CD1c-positive myeloid dendritic cell (primary cell): Measurements from ENCODE around the gene MACROH2A2.
A peak's percentile ranks its signal among the peaks of the same experiment; 100 is the strongest.
"Not testable (repeated sequence)": the region's sequence is repeated elsewhere in the genome, so short reads cannot be mapped to it uniquely, and the experiment has no call there.

Source experiments
- DNase-seq: peaks from one replicate; pipeline ENCODE4 v3.0.0-alpha.2; 2016; ENCODE audit errors: extremely low spot score

The MACROH2A2 gene

GRCh38 chr10:70101068-70101562, 48.5 kb downstream of the MACROH2A2 start:
- DNase-seq: not testable (repeated sequence)

- no peak for DNase-seq
Measured at GRCh38 chr10:70101668-70102067, 49.0 kb downstream of the MACROH2A2 start.

DNA sequence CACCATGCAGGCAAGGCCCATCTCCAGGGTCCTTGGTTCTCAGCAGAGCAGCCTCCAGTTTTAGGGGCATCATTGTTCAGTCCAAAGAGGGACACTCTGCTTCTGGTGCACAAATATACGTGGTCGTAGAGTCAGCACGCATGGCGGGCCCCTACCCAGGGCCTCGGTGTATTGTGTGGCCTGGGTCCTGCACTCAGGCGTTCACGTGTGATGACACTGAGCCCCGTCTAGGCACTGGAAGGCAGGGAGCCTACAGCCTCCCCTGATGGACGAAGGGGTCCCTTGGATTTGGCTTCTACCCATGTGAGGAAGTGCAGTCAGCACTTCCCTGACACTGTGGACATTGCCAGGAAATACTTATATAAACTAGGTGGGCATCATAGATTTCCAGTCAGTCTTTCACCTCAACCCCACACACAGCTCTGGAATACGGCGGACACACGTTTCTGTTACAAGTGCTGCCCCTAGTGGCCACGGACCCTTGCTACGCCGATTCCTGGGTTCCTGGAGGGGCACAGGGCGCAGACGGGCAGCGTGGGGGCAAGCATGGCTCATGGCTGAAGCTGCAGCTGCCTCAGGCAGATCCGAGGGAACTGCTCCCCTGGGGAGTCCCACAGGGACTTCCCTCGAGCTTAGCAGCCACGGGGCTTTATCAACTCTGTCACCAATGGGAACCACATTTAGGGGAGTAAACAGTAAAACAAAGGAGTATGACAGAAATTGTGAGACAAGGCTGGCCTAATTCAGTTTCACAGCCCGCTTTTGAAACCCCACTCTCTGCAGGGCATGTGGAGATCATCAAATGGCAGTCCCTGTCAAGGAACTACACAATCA, 54.5 kb downstream of the MACROH2A2 start:
- no peak for DNase-seq

DNA sequence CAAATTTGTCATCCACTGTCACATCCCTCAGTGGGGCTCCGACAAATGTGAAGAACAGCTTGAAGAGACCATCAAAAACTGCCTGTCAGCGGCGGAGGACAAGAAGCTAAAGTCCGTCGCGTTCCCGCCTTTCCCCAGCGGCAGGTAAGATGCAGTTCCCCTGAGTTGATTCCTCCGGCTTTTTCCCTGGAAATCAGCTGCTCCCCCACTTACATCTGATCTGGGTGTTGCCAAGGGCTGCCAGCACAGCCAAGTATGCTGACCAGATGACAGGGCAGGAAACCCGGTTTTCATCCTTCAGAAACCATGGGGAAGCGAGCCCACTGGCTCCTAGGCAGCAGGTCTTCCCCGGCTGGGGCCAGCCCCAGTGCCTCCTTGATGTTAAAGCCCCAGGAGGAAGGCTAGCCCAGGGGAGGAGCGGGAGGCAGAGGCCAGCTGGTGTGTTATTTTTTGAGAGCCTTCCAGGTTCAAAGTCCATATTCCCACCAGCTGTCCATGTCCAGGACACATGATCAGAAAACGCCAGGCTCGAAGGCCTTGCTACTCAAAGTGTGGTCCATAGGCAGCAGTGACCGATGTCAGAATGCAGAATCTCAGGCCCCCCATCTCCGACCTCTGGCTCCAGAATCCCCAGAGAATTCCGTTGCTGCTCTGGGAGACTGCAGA, 56.6 kb downstream of the MACROH2A2 start:
- DNase-seq: no peak

DNA sequence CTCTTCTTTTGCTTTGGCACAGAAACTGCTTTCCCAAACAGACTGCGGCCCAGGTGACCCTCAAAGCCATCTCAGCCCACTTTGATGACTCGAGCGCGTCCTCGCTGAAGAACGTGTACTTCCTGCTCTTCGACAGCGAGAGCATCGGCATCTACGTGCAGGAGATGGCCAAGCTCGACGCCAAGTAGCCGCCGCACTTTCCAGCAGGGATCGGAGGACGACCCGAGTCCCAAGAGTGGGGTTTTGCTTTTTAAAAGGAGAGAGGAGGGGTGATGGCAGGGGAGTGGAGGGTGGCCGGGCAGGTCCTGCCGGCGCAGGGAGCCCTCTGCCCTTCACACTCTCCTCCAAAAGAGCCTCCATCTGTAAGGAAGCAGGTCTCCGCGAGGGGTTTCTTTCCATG, 58.9 kb downstream of the MACROH2A2 start:
- DNase-seq: no peak

GRCh38 chr10:70112071-70112470, 59.4 kb downstream of the MACROH2A2 start:
- DNase-seq: no peak

- DNase-seq: no peak
Measured at GRCh38 chr10:70114902-70115301, 62.3 kb downstream of the MACROH2A2 start.

DNA sequence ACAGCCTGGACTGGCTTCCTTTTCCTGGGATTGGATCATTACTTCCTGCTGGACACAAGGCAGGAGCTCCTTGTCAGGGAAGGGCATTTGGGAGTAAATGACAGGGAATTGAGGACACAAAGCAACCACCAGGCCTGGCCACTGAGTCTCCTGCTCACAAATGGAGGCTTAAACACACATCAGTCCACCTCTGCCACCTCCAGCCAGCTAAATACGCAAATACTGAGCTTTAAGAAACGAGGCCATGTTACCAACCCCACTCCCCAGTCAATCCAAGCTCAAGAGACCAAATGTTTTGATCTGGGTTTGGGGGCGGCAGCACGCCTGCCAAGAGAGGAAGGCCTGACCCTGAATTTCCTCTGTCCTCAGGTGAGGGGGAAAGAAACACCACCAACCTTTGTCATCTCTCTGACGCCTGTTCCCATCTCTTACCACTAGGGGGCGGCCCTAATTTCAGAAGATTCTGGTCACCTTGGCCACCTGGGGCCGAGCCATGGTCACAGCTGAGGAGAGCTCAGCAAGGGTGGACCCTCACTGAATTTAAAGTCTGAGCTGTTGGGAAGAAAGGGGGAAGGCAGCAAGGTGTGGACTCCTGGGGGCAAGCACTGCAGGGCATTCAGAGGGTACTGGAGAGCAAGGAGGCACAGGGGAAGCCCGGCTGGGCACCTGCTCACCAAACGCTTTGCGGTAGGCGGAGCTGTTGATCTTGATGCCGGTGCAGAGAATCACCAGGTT, 63.5 kb downstream of the MACROH2A2 start:
- peak; percentile 57 for DNase-seq

GRCh38 chr10:70117646-70118045, 65.0 kb downstream of the MACROH2A2 start:
- no peak for DNase-seq

- no peak for DNase-seq
Measured at GRCh38 chr10:70118196-70118595, 65.5 kb downstream of the MACROH2A2 start.

DNA sequence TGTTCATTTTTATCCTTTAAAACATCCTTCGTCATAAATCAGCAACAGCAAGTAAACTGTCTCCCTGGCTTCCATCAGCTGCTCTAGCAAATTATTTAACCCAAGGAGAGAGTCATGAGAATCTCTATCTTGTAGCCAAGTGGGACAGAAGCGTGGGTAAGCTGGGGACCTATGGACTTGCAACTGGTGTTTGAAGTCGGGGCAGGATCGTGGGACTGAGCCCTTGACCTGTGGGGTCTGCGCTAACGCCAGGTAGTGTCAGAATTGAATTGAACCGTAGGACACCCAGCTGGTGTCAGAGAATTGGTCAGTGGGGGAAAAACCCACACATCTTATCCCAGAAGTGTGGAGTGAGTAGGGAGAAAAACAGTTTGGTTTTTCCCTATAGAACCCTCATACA, 66.6 kb downstream of the MACROH2A2 start:
- DNase-seq: no peak

- DNase-seq: no peak
Measured at GRCh38 chr10:70119623-70120022, 67.0 kb downstream of the MACROH2A2 start.

DNA sequence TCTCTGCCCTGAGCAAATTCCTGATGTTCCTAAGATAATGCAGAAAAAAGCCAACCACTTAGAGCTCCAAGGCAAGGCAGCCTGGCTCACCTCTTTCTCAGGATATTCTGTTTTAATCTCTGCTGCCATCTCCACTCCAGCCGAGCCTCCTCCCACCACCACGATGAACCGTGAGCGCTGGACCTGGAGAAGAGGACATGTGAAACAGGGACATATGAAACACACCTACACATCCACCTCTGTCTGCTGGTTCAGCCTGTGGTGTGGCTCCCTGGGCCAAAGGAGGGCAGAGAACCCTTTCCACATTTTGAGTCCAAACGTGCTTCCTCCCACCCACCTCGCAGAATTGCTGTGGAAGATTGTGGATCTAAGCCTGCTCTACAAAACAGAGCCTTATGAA, 67.8 kb downstream of the MACROH2A2 start:
- DNase-seq: no peak

GRCh38 chr10:70121281-70121949, 68.8 kb downstream of the MACROH2A2 start:
- no peak for DNase-seq

DNA sequence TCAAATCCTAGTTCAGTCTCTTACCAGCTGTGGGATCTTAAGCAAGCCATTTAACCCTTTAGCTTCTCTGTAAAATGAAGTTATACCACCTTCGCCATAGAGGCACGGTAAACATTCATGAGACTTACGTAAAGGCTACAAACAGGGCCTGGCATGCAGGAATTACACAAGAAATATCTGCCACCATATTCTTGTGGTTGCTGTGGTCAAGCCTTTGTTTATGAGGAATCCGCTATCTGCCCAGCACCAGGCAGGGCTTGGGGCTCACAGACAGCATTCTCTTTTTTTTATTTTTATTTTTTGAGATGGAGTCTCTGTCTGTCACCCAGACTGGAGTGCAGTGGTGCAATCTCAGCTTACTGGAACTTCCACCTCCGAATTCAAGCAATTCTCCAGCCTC, 70.1 kb downstream of the MACROH2A2 start:
- DNase-seq: no peak

DNA sequence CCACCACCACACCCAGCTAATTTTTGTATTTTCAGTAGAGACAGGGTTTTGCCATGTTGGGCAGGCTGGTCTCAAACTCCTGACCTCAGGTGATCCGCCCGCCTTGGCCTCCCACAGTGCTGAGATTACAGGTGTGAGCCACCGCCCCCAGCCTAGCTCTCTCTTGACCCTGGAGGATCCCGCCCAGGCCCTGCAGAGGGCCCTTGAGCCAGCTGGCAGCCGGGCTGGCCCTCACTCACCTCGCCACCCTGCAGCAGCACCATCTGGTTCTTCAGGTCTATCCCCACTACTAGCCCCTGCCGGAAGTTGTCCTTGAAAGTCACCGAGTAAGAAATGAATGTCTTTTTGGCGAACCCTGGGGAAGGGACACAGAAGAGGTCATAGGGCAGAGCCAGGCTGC, 70.5 kb downstream of the MACROH2A2 start:
- DNase-seq: not testable (repeated sequence)

GRCh38 chr10:70123817-70124216, 71.2 kb downstream of the MACROH2A2 start:
- no peak for DNase-seq

GRCh38 chr10:70124415-70124814, 71.8 kb downstream of the MACROH2A2 start:
- DNase-seq: no peak

GRCh38 chr10:70124918-70125317, 72.3 kb downstream of the MACROH2A2 start:
- no peak for DNase-seq

- no peak for DNase-seq
Measured at GRCh38 chr10:70125918-70126552, 73.4 kb downstream of the MACROH2A2 start.

- DNase-seq: no peak
Measured at GRCh38 chr10:70126700-70127395, 74.2 kb downstream of the MACROH2A2 start.
